IMR-90 (cell line): Measurements from ENCODE around the gene GATAD2A. TPM values are rescaled to one million over a fixed set of nuclear protein-coding genes. Genes with fewer than 3 reads are reported as not detected.

ENCODE experiments used
- ATAC-seq: fragments of 200-7000 bp; cut with Tn5 transposase; 2 replicates; pipeline ENCODE4 v1.9.1; 2020; ENCODE audit warnings: low read depth, mild to moderate bottlenecking, moderate library complexity
- BruUV-seq: library from RNA; stranded (reverse); fragments of 400-500 nt; replicated peaks from 2 replicates; lab custom pipeline; 2021; lab: Mats Ljungman, UMichigan
- CTCF ChIA-PET: fragments of 300-600 bp; formaldehyde crosslinking; extraction: SDS; loops from one replicate; lab custom pipeline; 2021; ENCODE audit warnings: antibody characterized with exemption; lab: Yijun Ruan, JAX
- POLR2A ChIA-PET: fragments of 300-600 bp; sonication (Branson Sonifier 250); formaldehyde crosslinking; loops from one replicate; lab custom pipeline; 2022; ENCODE audit warnings: antibody characterized with exemption; ENCODE audit not compliant: unreplicated experiment; lab: Charles Lee
- DNase-seq: peaks from one replicate; pipeline ENCODE4 v3.0.0; 2013
- H2AFZ ChIP-seq: replicated peaks from 2 replicates; pipeline ENCODE3; 2013; ENCODE audit warnings: low read length, mild to moderate bottlenecking; ENCODE audit not compliant: poor library complexity
- H2AK5ac ChIP-seq: 2 replicates; pipeline ENCODE4 v1.6.1; 2013; ENCODE audit warnings: low read depth, low read length, inconsistent platforms
- H2AK9ac ChIP-seq: replicated peaks from 2 replicates; pipeline ENCODE3; 2013; ENCODE audit warnings: mild to moderate bottlenecking, low read depth, low read length, moderate library complexity; ENCODE audit not compliant: poor library complexity
- H2BK120ac ChIP-seq: 2 replicates; pipeline ENCODE4 v1.6.1; 2013; ENCODE audit warnings: low read depth, low read length, inconsistent platforms
- H2BK15ac ChIP-seq: 3 replicates; pipeline ENCODE4 v1.6.1; 2013; ENCODE audit warnings: low read depth, low read length, inconsistent platforms
- H2BK20ac ChIP-seq: 2 replicates; pipeline ENCODE4 v1.6.1; 2013; ENCODE audit warnings: low read depth, mild to moderate bottlenecking, inconsistent platforms, low read length, moderate library complexity
- H2BK5ac ChIP-seq: 2 replicates; pipeline ENCODE4 v1.6.1; 2013; ENCODE audit warnings: mild to moderate bottlenecking, low read depth, low read length, inconsistent platforms; ENCODE audit not compliant: poor library complexity, severe bottlenecking
- H3K14ac ChIP-seq: replicated peaks from 2 replicates; pipeline ENCODE4 v1.6.1; 2013; ENCODE audit warnings: low read depth, low read length, inconsistent platforms
- H3K18ac ChIP-seq: 2 replicates; pipeline ENCODE4 v1.6.1; 2013; ENCODE audit warnings: low read depth, low read length, control low read depth
- H3K23ac ChIP-seq: 2 replicates; pipeline ENCODE4 v1.6.1; 2013; ENCODE audit warnings: low read depth, low read length, inconsistent platforms
- H3K27ac ChIP-seq: 2 replicates; pipeline ENCODE4 v1.5.1; 2013; ENCODE audit warnings: mild to moderate bottlenecking, control low read depth, low read length; ENCODE audit not compliant: insufficient read depth
- H3K27me3 ChIP-seq: 2 replicates; pipeline ENCODE4 v1.6.1; 2013; ENCODE audit warnings: low read length; ENCODE audit not compliant: control insufficient read depth, insufficient read depth
- H3K36me3 ChIP-seq: 2 replicates; pipeline ENCODE4 v1.6.1; 2013; ENCODE audit warnings: low read length, mixed read lengths; ENCODE audit not compliant: control insufficient read depth, insufficient read depth
- H3K4ac ChIP-seq: 2 replicates; pipeline ENCODE4 v1.6.1; 2013; ENCODE audit warnings: low read depth, low read length, inconsistent platforms
- H3K4me1 ChIP-seq: 2 replicates; pipeline ENCODE4 v1.6.1; 2013; ENCODE audit warnings: low read length, mixed read lengths; ENCODE audit not compliant: control insufficient read depth, insufficient read depth
- H3K4me2 ChIP-seq: 2 replicates; pipeline ENCODE4 v1.6.1; 2013; ENCODE audit warnings: low read depth, mild to moderate bottlenecking, control low read depth, low read length, moderate library complexity
- H3K4me3 ChIP-seq: 2 replicates; pipeline ENCODE4 v1.5.1; 2013; ENCODE audit warnings: low read depth, mild to moderate bottlenecking, control low read depth, low read length, moderate library complexity; ENCODE audit not compliant: insufficient read depth
- H3K56ac ChIP-seq: 2 replicates; pipeline ENCODE4 v1.6.1; 2013; ENCODE audit warnings: low read length, inconsistent platforms; ENCODE audit not compliant: insufficient read depth; ENCODE audit errors: extremely low read depth
- H3K79me1 ChIP-seq, 2 experiments: 2 replicates each; pipeline ENCODE4 v1.6.1; 2013; ENCODE audit warnings: low read length in 2 of 2, inconsistent platforms in 1 of 2, low read depth in 1 of 2
- H3K9ac ChIP-seq: 2 replicates; pipeline ENCODE4 v1.6.1; 2013; ENCODE audit warnings: low read depth, low read length, control low read depth
- H3K9me1 ChIP-seq: 2 replicates; pipeline ENCODE4 v1.6.1; 2013; ENCODE audit warnings: low read length, inconsistent platforms; ENCODE audit not compliant: insufficient read depth
- H3K9me3 ChIP-seq: 2 replicates; pipeline ENCODE4 v1.6.1; 2013; ENCODE audit warnings: low read length; ENCODE audit not compliant: control insufficient read depth, insufficient read depth
- H4K20me1 ChIP-seq: 2 replicates; pipeline ENCODE4 v1.6.1; 2013; ENCODE audit warnings: low read length, inconsistent platforms; ENCODE audit not compliant: insufficient read depth
- H4K5ac ChIP-seq: 2 replicates; pipeline ENCODE4 v1.6.1; 2013; ENCODE audit warnings: mild to moderate bottlenecking, low read depth, low read length, control low read depth
- H4K8ac ChIP-seq, 2 experiments: 2 replicates each; pipeline ENCODE4 v1.6.1; 2013; ENCODE audit warnings: low read depth in 2 of 2, low read length in 2 of 2, control low read depth in 1 of 2, inconsistent platforms in 1 of 2
- H4K91ac ChIP-seq: 2 replicates; pipeline ENCODE4 v1.6.1; 2013; ENCODE audit warnings: low read depth, low read length, inconsistent platforms; ENCODE audit not compliant: insufficient read depth
- CEBPB ChIP-seq: IDR thresholded peaks from 2 replicates; pipeline ENCODE4 v1.6.1; 2012; ENCODE audit warnings: low read depth, low read length, improper control_type of control experiment
- WGBS, 2 experiments: methylation state at CpG; one replicate each; pipeline versions ENCODE4 v1.1.5 to v1.1.7; 2013; ENCODE audit warnings: missing lambda C conversion rate in 2 of 2; ENCODE audit not compliant: insufficient read length in 1 of 2; ENCODE audit errors: extremely low coverage in 2 of 2; 5-methylcytosine and 5-hydroxymethylcytosine counted together
- dilution Hi-C: fragments of 300-500 bp; cut with HindIII; formaldehyde crosslinking; loops from one replicate; pipeline ENCODE4 v1.14.3; 2018; ENCODE audit warnings: low sequenced_read_pairs; ENCODE audit not compliant: unreplicated experiment
- in situ Hi-C: fragments of 300-500 bp; cut with MboI; formaldehyde crosslinking; loops from 3 replicates; pipeline ENCODE4 v1.14.3; 2019; ENCODE audit warnings: low sequenced_read_pairs, inconsistent platforms, mixed read lengths
- intact Hi-C: fragments of 100-400 bp; cut with micrococcal nuclease; formaldehyde crosslinking; loops from 2 replicates; pipeline ENCODE4 v1.10.0; 2022
- polyA plus RNA-seq, 3 experiments: library from polyadenylated mRNA; depleted of rRNA; stranded (reverse); fragments of >200 nt; gene quantifications; 2 replicates each; pipeline ENCODE4 v1.2.3, GENCODE V29; 2012; ENCODE audit warnings: low replicate concordance in 1 of 3
- total RNA-seq: library from RNA; depleted of rRNA; stranded (reverse); fragments of >200 nt; gene quantifications from 2 replicates; pipeline ENCODE4 v1.2.3, GENCODE V29; 2012
- TF ChIP-seq, protein P1 (sequence below): conservative IDR thresholded peaks from 2 replicates; pipeline ENCODE4 v1.5.1; 2012; ENCODE audit warnings: mild to moderate bottlenecking, low read depth, low read length, improper control_type of control experiment

Gene GATAD2A
- total and polyA plus RNA-seq, 2 of the 4 experiments (the other 2 are of a cell fraction) = 23.5 to 33.2 TPM

DNA sequence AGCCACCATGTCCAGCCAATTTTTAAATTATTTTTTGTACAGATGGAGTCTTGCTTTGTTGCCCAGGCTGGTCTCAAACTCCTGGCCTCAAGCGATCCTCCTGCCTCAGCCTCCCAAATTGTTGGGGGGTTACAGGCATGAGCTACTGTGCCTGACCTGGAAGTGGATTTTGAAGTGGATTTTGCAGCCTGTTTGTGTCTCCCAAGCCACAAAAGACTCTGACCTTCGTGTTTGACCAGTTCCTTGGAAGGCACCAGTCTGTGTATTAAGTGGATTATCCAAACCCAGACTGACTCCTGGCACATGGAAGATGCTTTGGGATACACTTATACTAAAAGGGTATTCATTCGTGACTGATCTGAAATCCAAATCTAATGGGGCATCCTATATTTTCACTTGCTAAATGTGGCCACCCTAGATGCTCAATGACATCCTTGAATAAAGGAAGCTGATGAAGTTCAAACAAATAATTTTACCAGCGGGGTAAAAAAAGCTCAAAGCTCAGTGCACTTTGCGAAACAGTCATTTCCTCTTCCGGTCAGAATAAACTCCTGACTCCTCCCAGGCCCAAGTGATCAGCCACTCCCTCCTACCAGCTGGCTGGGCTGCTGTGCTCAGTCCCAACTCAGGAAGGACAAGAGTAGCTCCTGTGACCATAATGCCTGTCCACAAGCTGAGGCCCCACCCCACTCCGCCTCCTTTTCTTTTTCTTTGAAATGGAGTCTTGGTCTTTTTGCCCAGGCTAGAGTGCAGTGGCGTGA, 32.6 kb upstream of the GATAD2A start:
- ATAC-seq = peak; percentile 89
- no peaks in the 10 kb centered on the region for H3K79me1 ChIP-seq
- DNase-seq = peak; percentile 45
- H2BK20ac ChIP-seq = no peak overlapping the region
- no peak overlapping the region for H3K27ac ChIP-seq
- 0 out of 2 replicates have a peak overlapping the region, but pooled peaks have one; percentile 36 for H3K14ac ChIP-seq
- ChIA-PET CTCF (interaction anchor here (1.1 kb wide), 1 partner anchor 118 kb away, joined by 4 read pairs; no protein-coding TSS in a partner anchor), POLR2A (interaction anchor here (0.6 kb wide), 1 partner anchor 48 kb away, joined by 3 read pairs; no protein-coding TSS in a partner anchor)
- no peaks in the 10 kb centered on the region for H4K20me1 ChIP-seq
- H3K27me3 ChIP-seq = no peaks in the 10 kb centered on the region
- dilution Hi-C loops (no loop called here), in situ Hi-C loops (no loop called here), intact Hi-C loops (no loop called here)
- peaks cover 5% of the 10 kb centered on the region; the same call in 1 of the 2 replicates for H3K4me1 ChIP-seq
- H3K36me3 ChIP-seq = no peaks in the 10 kb centered on the region
- no TSS peak for BruUV-seq
- H2BK120ac ChIP-seq = peak overlapping the region; percentile 23; the same call in 1 of the 2 replicates
- peak overlapping the region; percentile 46; the same call in 1 of the 2 replicates for H4K91ac ChIP-seq
- H2BK5ac ChIP-seq = peak overlapping the region; percentile 40
- no peak overlapping the region for H3K56ac ChIP-seq
- TF ChIP-seq, protein P1, sequence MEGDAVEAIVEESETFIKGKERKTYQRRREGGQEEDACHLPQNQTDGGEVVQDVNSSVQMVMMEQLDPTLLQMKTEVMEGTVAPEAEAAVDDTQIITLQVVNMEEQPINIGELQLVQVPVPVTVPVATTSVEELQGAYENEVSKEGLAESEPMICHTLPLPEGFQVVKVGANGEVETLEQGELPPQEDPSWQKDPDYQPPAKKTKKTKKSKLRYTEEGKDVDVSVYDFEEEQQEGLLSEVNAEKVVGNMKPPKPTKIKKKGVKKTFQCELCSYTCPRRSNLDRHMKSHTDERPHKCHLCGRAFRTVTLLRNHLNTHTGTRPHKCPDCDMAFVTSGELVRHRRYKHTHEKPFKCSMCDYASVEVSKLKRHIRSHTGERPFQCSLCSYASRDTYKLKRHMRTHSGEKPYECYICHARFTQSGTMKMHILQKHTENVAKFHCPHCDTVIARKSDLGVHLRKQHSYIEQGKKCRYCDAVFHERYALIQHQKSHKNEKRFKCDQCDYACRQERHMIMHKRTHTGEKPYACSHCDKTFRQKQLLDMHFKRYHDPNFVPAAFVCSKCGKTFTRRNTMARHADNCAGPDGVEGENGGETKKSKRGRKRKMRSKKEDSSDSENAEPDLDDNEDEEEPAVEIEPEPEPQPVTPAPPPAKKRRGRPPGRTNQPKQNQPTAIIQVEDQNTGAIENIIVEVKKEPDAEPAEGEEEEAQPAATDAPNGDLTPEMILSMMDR = no peak
- peak; percentile 48; the same call in 1 of the 2 replicates for TF ChIP-seq CEBPB
- peak overlapping the region; percentile 57; the same call in 1 of the 2 replicates for H3K18ac ChIP-seq
- H3K9ac ChIP-seq = no peak overlapping the region; the same call in 1 of the 2 replicates
- H3K9me3 ChIP-seq = no peaks in the 10 kb centered on the region
- H3K9me1 ChIP-seq = 0 out of 2 replicates have a peak, but pooled peaks cover 4% of the 10 kb centered on the region
- no peak overlapping the region for H2AK9ac ChIP-seq
- H4K5ac ChIP-seq = peak overlapping the region; percentile 100
- H2BK15ac ChIP-seq = 0 out of 3 replicates have a peak overlapping the region, but pooled peaks have one; percentile 27
- H3K4me3 ChIP-seq = no peak overlapping the region
- H3K4ac ChIP-seq = peak overlapping the region; percentile 83
- H3K23ac ChIP-seq = peak overlapping the region; percentile 48; the same call in 1 of the 2 replicates
- peak overlapping the region; percentile 67 for H2AK5ac ChIP-seq
- no peak overlapping the region; the same call in 1 of the 2 replicates for H3K4me2 ChIP-seq
- peak overlapping the region; percentile 90 to 99 for H4K8ac ChIP-seq
- H2AFZ ChIP-seq = peak overlapping the region; percentile 79
- WGBS, 2 experiments = no CpG with 5 or more reads among the region's 8 CpGs
